Lung (tissue), 12 donors: Measurements from ENCODE around the gene NFIL3. TPM values are rescaled to one million over a fixed set of nuclear protein-coding genes. Genes with fewer than 3 reads are reported as not detected.

Experiments
- ATAC-seq: fragments of 200-7000 bp; cut with Tn5 transposase; one replicate; pipeline ENCODE4 v1.9.1; 2020; ENCODE audit warnings: moderate number of reproducible peaks; ENCODE audit not compliant: insufficient read depth, low FRiP score
- DNase-seq, 3 donors: peaks; one replicate each; pipeline ENCODE4 v3.0.0-alpha.2; 2013 to 2017
- H3K27ac ChIP-seq, 2 donors: one replicate each; pipeline ENCODE4 v1.5.1; 2013; ENCODE audit warnings: mild to moderate bottlenecking in 2 of 2, moderate library complexity in 2 of 2, control low read depth in 1 of 2, inconsistent platforms in 1 of 2, low read depth in 1 of 2, low read length in 1 of 2
- H3K27me3 ChIP-seq, 3 donors: one replicate each; pipeline ENCODE4 v1.5.1; 2013; ENCODE audit warnings: low read length in 2 of 3; ENCODE audit not compliant: control insufficient read depth in 3 of 3, insufficient read depth in 3 of 3
- H3K36me3 ChIP-seq, 4 donors: one replicate each; pipeline ENCODE4 v1.5.1; 2013; ENCODE audit warnings: low read length in 4 of 4, mild to moderate bottlenecking in 1 of 4, moderate library complexity in 1 of 4; ENCODE audit not compliant: control insufficient read depth in 4 of 4, insufficient read depth in 4 of 4
- H3K4me1 ChIP-seq, 5 donors: one replicate each; pipeline ENCODE4 v1.5.1; 2013; ENCODE audit warnings: low read length in 5 of 5, mild to moderate bottlenecking in 2 of 5, moderate library complexity in 1 of 5; ENCODE audit not compliant: control insufficient read depth in 5 of 5, insufficient read depth in 5 of 5
- H3K4me3 ChIP-seq: one replicate; pipeline ENCODE4 v1.5.1; 2013; ENCODE audit warnings: mild to moderate bottlenecking, control low read depth, moderate library complexity
- H3K9ac ChIP-seq, 2 donors: one replicate each; pipeline ENCODE4 v1.5.1; 2013; ENCODE audit warnings: low read length in 2 of 2, control low read depth in 1 of 2; ENCODE audit not compliant: insufficient read depth in 1 of 2
- H3K9me3 ChIP-seq, 4 donors: one replicate each; pipeline ENCODE4 v1.5.1; 2013; ENCODE audit warnings: low read length in 3 of 4, mild to moderate bottlenecking in 1 of 4, moderate library complexity in 1 of 4; ENCODE audit not compliant: control insufficient read depth in 4 of 4, insufficient read depth in 3 of 4
- CTCF ChIP-seq: IDR thresholded peaks from 2 replicates; pipeline ENCODE4 v1.5.1; 2012; ENCODE audit warnings: mild to moderate bottlenecking; ENCODE audit errors: control extremely low read depth, extremely low read depth
- WGBS, 2 donors: extraction: QIAGEN DNeasy Blood & Tissue Kit; methylation state at CpG; one replicate each; pipeline ENCODE4 v1.1.7; 2013; 5-methylcytosine and 5-hydroxymethylcytosine counted together
- polyA plus RNA-seq, 2 donors: library from polyadenylated mRNA; stranded (reverse); fragments of 200-250 nt; gene quantifications; one replicate each; pipeline ENCODE4 v1.2.1, GENCODE V29; 2013
- total RNA-seq, 2 donors: library from RNA; depleted of rRNA in 1 of 2; stranded (reverse); fragments of >200 nt in 1 of 2; gene quantifications; one replicate each; pipeline ENCODE4 v1.2.1, GENCODE V29; 2014 to 2021
- donor health status: control.
- donor health status: control.
- donor health status: Bipolar disorder and iron deficiency.
- donor health status: healthy.
- donor health status: DM: yes; HTN: yes; CAD: no.

The NFIL3 gene
- total and polyA plus RNA-seq, 4 donors = 13.1 to 75.3 (median 48.4) TPM

GRCh38 chr9:91415290-91415689 is 8.3 kb downstream of the NFIL3 start:
- Histone ChIP-seq H3K27ac (no peak overlapping the region), H3K9me3 (no peaks in the 10 kb centered on the region), H3K27me3 (no peaks in the 10 kb centered on the region), H3K36me3 (peaks cover 2 to 4% (median 3%) of the 10 kb centered on the region in 4 donors), H3K9ac (no peak overlapping the region), H3K4me3 (no peak overlapping the region), H3K4me1 (peaks cover 1 to 32% (median 12%) of the 10 kb centered on the region in 5 donors)
- DNase-seq (no peak), ATAC-seq (no peak)
- WGBS, 2 donors = 63 to 72% methylated on average over 3 of the region's 3 CpGs
- no peak for TF ChIP-seq CTCF

- peak overlapping the region in 1 of 2 donors; percentile 28 for H3K9ac ChIP-seq
- no peak for DNase-seq
- no peaks in the 10 kb centered on the region for H3K27me3 ChIP-seq
- no peak overlapping the region for H3K4me3 ChIP-seq
- H3K9me3 ChIP-seq = no peaks in the 10 kb centered on the region
- no peak overlapping the region for H3K27ac ChIP-seq
- peaks cover 7 to 17% (median 17%) of the 10 kb centered on the region in 4 donors for H3K36me3 ChIP-seq
- 70 to 74% methylated on average over 2 of the region's 2 CpGs for WGBS, 2 donors
- no peak for TF ChIP-seq CTCF
- peaks cover 3 to 12% (median 8%) of the 10 kb centered on the region in 5 donors for H3K4me1 ChIP-seq
- no peak for ATAC-seq
These were observed 10.7 kb downstream of the NFIL3 start for GRCh38 chr9:91412941-91413340.

- Histone ChIP-seq H3K9ac (no peak overlapping the region), H3K9me3 (no peaks in the 10 kb centered on the region), H3K4me3 (no peak overlapping the region), H3K36me3 (peaks cover 12 to 23% (median 17%) of the 10 kb centered on the region in 4 donors), H3K27me3 (no peaks in the 10 kb centered on the region), H3K27ac (no peak overlapping the region), H3K4me1 (peaks cover 1 to 8% (median 5%) of the 10 kb centered on the region in 5 donors)
- DNase-seq (no peak), ATAC-seq (peak; percentile 44)
- TF ChIP-seq CTCF = no peak
- WGBS, 2 donors = 26 to 31% methylated on average over 5 of the region's 5 CpGs
These were observed 12.4 kb downstream of the NFIL3 start for GRCh38 chr9:91411096-91411771.
